ENCODE results near the gene MAGI2.
A peak's percentile ranks its signal among the peaks of the same experiment; 100 is the strongest.
"Not testable (repeated sequence)": the region's sequence is repeated elsewhere in the genome, so short reads cannot be mapped to it uniquely, and the experiment has no call there.

MAGI2 gene

GRCh38 chr7:78516450-78516849 lies 937.0 kb downstream of the MAGI2 start:
- Histone ChIP-seq H3K9ac (ENCODE audit: low read length in 2 of 2) (no peak overlapping the region), H3K27ac (ENCODE audit: low read length) (no peak overlapping the region), H3K9me3 (ENCODE audit: control insufficient read depth in 2 of 2, low read length in 2 of 2) (peaks cover 0 to 3% of the 10 kb centered on the region in 2 donors), H3K36me3 (ENCODE audit: control insufficient read depth in 2 of 2, insufficient read depth in 2 of 2, low read length in 2 of 2) (no peaks in the 10 kb centered on the region), H3K4me3 (ENCODE audit: low read length in 2 of 2) (no peak overlapping the region), H3K27me3 (ENCODE audit: control insufficient read depth in 1 of 2, insufficient read depth in 2 of 2, low read length in 2 of 2) (no peaks in the 10 kb centered on the region), H3K4me1 (ENCODE audit: control insufficient read depth, insufficient read depth, low read length) (no peaks in the 10 kb centered on the region)

- no peaks in the 10 kb centered on the region for H3K4me1 ChIP-seq (ENCODE audit: control insufficient read depth, insufficient read depth, low read length)
- no peaks in the 10 kb centered on the region for H3K27me3 ChIP-seq (ENCODE audit: control insufficient read depth in 1 of 2, insufficient read depth in 2 of 2, low read length in 2 of 2)
- H3K9me3 ChIP-seq (ENCODE audit: control insufficient read depth in 2 of 2, low read length in 2 of 2) = peaks cover 0 to 3% of the 10 kb centered on the region in 2 donors
- H3K4me3 ChIP-seq (ENCODE audit: low read length in 2 of 2) = no peak overlapping the region
- no peak overlapping the region for H3K27ac ChIP-seq (ENCODE audit: low read length)
- H3K9ac ChIP-seq (ENCODE audit: low read length in 2 of 2) = no peak overlapping the region
- no peaks in the 10 kb centered on the region for H3K36me3 ChIP-seq (ENCODE audit: control insufficient read depth in 2 of 2, insufficient read depth in 2 of 2, low read length in 2 of 2)
Observed at GRCh38 chr7:78514634-78515033, 938.8 kb downstream of the MAGI2 start.

GRCh38 chr7:78510580-78511188 lies 942.8 kb downstream of the MAGI2 start:
- H3K9ac ChIP-seq (ENCODE audit: low read length in 2 of 2) = no peak overlapping the region
- H3K27me3 ChIP-seq (ENCODE audit: control insufficient read depth in 1 of 2, insufficient read depth in 2 of 2, low read length in 2 of 2) = no peaks in the 10 kb centered on the region
- no peak overlapping the region for H3K4me3 ChIP-seq (ENCODE audit: low read length in 2 of 2)
- no peaks in the 10 kb centered on the region for H3K36me3 ChIP-seq (ENCODE audit: control insufficient read depth in 2 of 2, insufficient read depth in 2 of 2, low read length in 2 of 2)
- no peaks in the 10 kb centered on the region for H3K4me1 ChIP-seq (ENCODE audit: control insufficient read depth, insufficient read depth, low read length)
- no peak overlapping the region for H3K27ac ChIP-seq (ENCODE audit: low read length)
- H3K9me3 ChIP-seq (ENCODE audit: control insufficient read depth in 2 of 2, low read length in 2 of 2) = peaks cover 0 to 3% of the 10 kb centered on the region in 2 donors

- H3K9me3 ChIP-seq (ENCODE audit: control insufficient read depth in 2 of 2, low read length in 2 of 2); H3K27me3 ChIP-seq (ENCODE audit: control insufficient read depth in 1 of 2, insufficient read depth in 2 of 2, low read length in 2 of 2); H3K36me3 ChIP-seq (ENCODE audit: control insufficient read depth in 2 of 2, insufficient read depth in 2 of 2, low read length in 2 of 2); H3K4me1 ChIP-seq (ENCODE audit: control insufficient read depth, insufficient read depth, low read length); H3K4me3 ChIP-seq (ENCODE audit: low read length in 2 of 2); H3K27ac ChIP-seq (ENCODE audit: low read length); H3K9ac ChIP-seq (ENCODE audit: low read length in 2 of 2): not testable (repeated sequence)
Observed at GRCh38 chr7:78503301-78503700, 950.2 kb downstream of the MAGI2 start.

GRCh38 chr7:78501064-78501463 lies 952.4 kb downstream of the MAGI2 start:
- Histone ChIP-seq H3K27me3 (ENCODE audit: control insufficient read depth in 1 of 2, insufficient read depth in 2 of 2, low read length in 2 of 2) (no peaks in the 10 kb centered on the region), H3K4me1 (ENCODE audit: control insufficient read depth, insufficient read depth, low read length) (no peaks in the 10 kb centered on the region), H3K36me3 (ENCODE audit: control insufficient read depth in 2 of 2, insufficient read depth in 2 of 2, low read length in 2 of 2) (no peaks in the 10 kb centered on the region), H3K9me3 (ENCODE audit: control insufficient read depth in 2 of 2, low read length in 2 of 2) (no peaks in the 10 kb centered on the region), H3K27ac (ENCODE audit: low read length) (no peak overlapping the region), H3K9ac (ENCODE audit: low read length in 2 of 2) (no peak overlapping the region), H3K4me3 (ENCODE audit: low read length in 2 of 2) (no peak overlapping the region)

GRCh38 chr7:78499971-78500370 lies 953.5 kb downstream of the MAGI2 start:
- no peak overlapping the region for H3K27ac ChIP-seq (ENCODE audit: low read length)
- no peaks in the 10 kb centered on the region for H3K27me3 ChIP-seq (ENCODE audit: control insufficient read depth in 1 of 2, insufficient read depth in 2 of 2, low read length in 2 of 2)
- no peak overlapping the region for H3K4me3 ChIP-seq (ENCODE audit: low read length in 2 of 2)
- no peaks in the 10 kb centered on the region for H3K36me3 ChIP-seq (ENCODE audit: control insufficient read depth in 2 of 2, insufficient read depth in 2 of 2, low read length in 2 of 2)
- no peak overlapping the region for H3K9ac ChIP-seq (ENCODE audit: low read length in 2 of 2)
- no peaks in the 10 kb centered on the region for H3K9me3 ChIP-seq (ENCODE audit: control insufficient read depth in 2 of 2, low read length in 2 of 2)
- no peaks in the 10 kb centered on the region for H3K4me1 ChIP-seq (ENCODE audit: control insufficient read depth, insufficient read depth, low read length)

GRCh38 chr7:78499283-78499682 lies 954.2 kb downstream of the MAGI2 start:
- H3K36me3 ChIP-seq (ENCODE audit: control insufficient read depth in 2 of 2, insufficient read depth in 2 of 2, low read length in 2 of 2) = no peaks in the 10 kb centered on the region
- no peak overlapping the region for H3K4me3 ChIP-seq (ENCODE audit: low read length in 2 of 2)
- H3K9ac ChIP-seq (ENCODE audit: low read length in 2 of 2) = no peak overlapping the region
- no peak overlapping the region for H3K27ac ChIP-seq (ENCODE audit: low read length)
- H3K4me1 ChIP-seq (ENCODE audit: control insufficient read depth, insufficient read depth, low read length) = no peaks in the 10 kb centered on the region
- no peaks in the 10 kb centered on the region for H3K9me3 ChIP-seq (ENCODE audit: control insufficient read depth in 2 of 2, low read length in 2 of 2)
- no peaks in the 10 kb centered on the region for H3K27me3 ChIP-seq (ENCODE audit: control insufficient read depth in 1 of 2, insufficient read depth in 2 of 2, low read length in 2 of 2)

- H3K4me1 ChIP-seq (ENCODE audit: control insufficient read depth, insufficient read depth, low read length) = no peaks in the 10 kb centered on the region
- H3K9ac ChIP-seq (ENCODE audit: low read length in 2 of 2) = no peak overlapping the region
- H3K4me3 ChIP-seq (ENCODE audit: low read length in 2 of 2) = no peak overlapping the region
- no peak overlapping the region for H3K27ac ChIP-seq (ENCODE audit: low read length)
- no peaks in the 10 kb centered on the region for H3K27me3 ChIP-seq (ENCODE audit: control insufficient read depth in 1 of 2, insufficient read depth in 2 of 2, low read length in 2 of 2)
- H3K9me3 ChIP-seq (ENCODE audit: control insufficient read depth in 2 of 2, low read length in 2 of 2) = no peaks in the 10 kb centered on the region
- no peaks in the 10 kb centered on the region for H3K36me3 ChIP-seq (ENCODE audit: control insufficient read depth in 2 of 2, insufficient read depth in 2 of 2, low read length in 2 of 2)
Observed at GRCh38 chr7:78497728-78498427, 955.6 kb downstream of the MAGI2 start.

GRCh38 chr7:78496096-78496630 lies 957.3 kb downstream of the MAGI2 start:
- H3K27ac ChIP-seq (ENCODE audit: low read length) = no peak overlapping the region
- no peaks in the 10 kb centered on the region for H3K36me3 ChIP-seq (ENCODE audit: control insufficient read depth in 2 of 2, insufficient read depth in 2 of 2, low read length in 2 of 2)
- H3K4me1 ChIP-seq (ENCODE audit: control insufficient read depth, insufficient read depth, low read length) = no peaks in the 10 kb centered on the region
- H3K9me3 ChIP-seq (ENCODE audit: control insufficient read depth in 2 of 2, low read length in 2 of 2) = no peaks in the 10 kb centered on the region
- H3K27me3 ChIP-seq (ENCODE audit: control insufficient read depth in 1 of 2, insufficient read depth in 2 of 2, low read length in 2 of 2) = no peaks in the 10 kb centered on the region
- no peak overlapping the region for H3K4me3 ChIP-seq (ENCODE audit: low read length in 2 of 2)
- no peak overlapping the region for H3K9ac ChIP-seq (ENCODE audit: low read length in 2 of 2)

- H3K9me3 ChIP-seq (ENCODE audit: control insufficient read depth in 2 of 2, low read length in 2 of 2) = no peaks in the 10 kb centered on the region
- H3K27ac ChIP-seq (ENCODE audit: low read length) = no peak overlapping the region
- no peaks in the 10 kb centered on the region for H3K27me3 ChIP-seq (ENCODE audit: control insufficient read depth in 1 of 2, insufficient read depth in 2 of 2, low read length in 2 of 2)
- H3K4me3 ChIP-seq (ENCODE audit: low read length in 2 of 2) = peak overlapping the region in 1 of 2 donors; percentile 16
- H3K36me3 ChIP-seq (ENCODE audit: control insufficient read depth in 2 of 2, insufficient read depth in 2 of 2, low read length in 2 of 2) = no peaks in the 10 kb centered on the region
- no peaks in the 10 kb centered on the region for H3K4me1 ChIP-seq (ENCODE audit: control insufficient read depth, insufficient read depth, low read length)
- H3K9ac ChIP-seq (ENCODE audit: low read length in 2 of 2) = no peak overlapping the region
Observed at GRCh38 chr7:78493401-78493800, 960.1 kb downstream of the MAGI2 start.

- H3K4me1 ChIP-seq (ENCODE audit: control insufficient read depth, insufficient read depth, low read length) = no peaks in the 10 kb centered on the region
- H3K27ac ChIP-seq (ENCODE audit: low read length) = no peak overlapping the region
- H3K4me3 ChIP-seq (ENCODE audit: low read length in 2 of 2) = no peak overlapping the region
- H3K9ac ChIP-seq (ENCODE audit: low read length in 2 of 2) = no peak overlapping the region
- no peaks in the 10 kb centered on the region for H3K27me3 ChIP-seq (ENCODE audit: control insufficient read depth in 1 of 2, insufficient read depth in 2 of 2, low read length in 2 of 2)
- H3K36me3 ChIP-seq (ENCODE audit: control insufficient read depth in 2 of 2, insufficient read depth in 2 of 2, low read length in 2 of 2) = no peaks in the 10 kb centered on the region
- H3K9me3 ChIP-seq (ENCODE audit: control insufficient read depth in 2 of 2, low read length in 2 of 2) = no peaks in the 10 kb centered on the region
Observed at GRCh38 chr7:78492146-78492545, 961.3 kb downstream of the MAGI2 start.
